ENCODE results near the gene MANF. TPM values are rescaled to one million over a fixed set of nuclear protein-coding genes. Genes with fewer than 3 reads are reported as not detected.

Gene MANF
- polyA plus RNA-seq, 4 donors: 17.7 to 141 (median 65.9) TPM

Other genes starting within 250 kb of the MANF start
- 10 to 100 TPM in 2 of 4 donors, 1 to 10 TPM in 2; 8.9 to 23.3 (median 14.0) TPM for gene RBM15B, start 6.0 kb downstream of the MANF start, polyA plus RNA-seq
- 10 to 100 TPM in 2 of 4 donors, 1 to 10 TPM in 2; 4.5 to 20.1 (median 8.0) TPM for gene DCAF1, start 114.7 kb downstream of the MANF start, polyA plus RNA-seq
- gene RAD54L2, start 153.4 kb downstream of the MANF start, polyA plus RNA-seq: 1 to 10 TPM; 1.4 to 8.7 (median 3.3) TPM